K562 (cell line): ENCODE results near the gene USH2A. TPM values are rescaled to one million over a fixed set of nuclear protein-coding genes. Genes with fewer than 3 reads are reported as not detected.

ENCODE experiments used
- ATF3 ChIP-seq, 2 experiments: fragments of 450-650 bp in 1 of 2; sonication (generic) in 1 of 2; formaldehyde crosslinking in 1 of 2; IDR thresholded peaks in 1 of 2; conservative IDR thresholded peaks in 1 of 2; 2 replicates each; pipeline versions ENCODE4 v1.6.1 to v1.8.1; 2016 to 2023; ENCODE audit warnings: mild to moderate bottlenecking in 2 of 2, moderate library complexity in 2 of 2, inconsistent platforms in 1 of 2, missing genetic modification reagents in 1 of 2
- ZNF75A ChIP-seq: fragments of 450-650 bp; formaldehyde crosslinking; IDR thresholded peaks from 2 replicates; pipeline ENCODE4 v1.4.0; 2020; ENCODE audit warnings: mild to moderate bottlenecking
- polyA plus RNA-seq, 8 experiments: library from polyadenylated mRNA; depleted of rRNA in 4 of 8; stranded (reverse) in 5 of 8; unstranded in 3 of 8; fragments of >200 nt; fragmentation: Nextera tagmentation in 2 of 8; fragmentation: Illumina TruSeq in 1 of 8; extraction: Ambion mirVana in 2 of 8; extraction: Trizol in 1 of 8; gene quantifications; 2 replicates each; pipeline versions ENCODE4 v1.2.1 to v1.2.3, GENCODE V29; 2011 to 2014; ENCODE audit warnings: inconsistent platforms in 1 of 8, missing spikeins in 1 of 8
- total RNA-seq, 7 experiments: library from RNA; depleted of rRNA in 6 of 7; stranded (reverse); fragments of >200 nt in 6 of 7; fragmentation: Illumina TruSeq in 2 of 7; extraction: Trizol in 2 of 7; gene quantifications; 2 replicates each; pipeline versions ENCODE4 v1.2.1 to v1.2.3, GENCODE V29; 2011 to 2021; ENCODE audit warnings: low replicate concordance in 1 of 7
- TF ChIP-seq, protein P1 (sequence below): sonication (generic); formaldehyde crosslinking; IDR thresholded peaks from 2 replicates; pipeline ENCODE4 v1.8.1; 2023; ENCODE audit warnings: missing genetic modification reagents, mild to moderate bottlenecking, borderline replicate concordance
- TF ChIP-seq, protein P2 (sequence below), 2 experiments: fragments of 450-650 bp in 1 of 2; IDR thresholded peaks; 2 replicates each; pipeline ENCODE4 v1.6.1; 2011 to 2017; ENCODE audit warnings: low read depth in 2 of 2, antibody characterized with exemption in 1 of 2, borderline replicate concordance in 1 of 2, low read length in 1 of 2, mild to moderate bottlenecking in 1 of 2, mixed read lengths in 1 of 2; ENCODE audit not compliant: control insufficient read depth in 1 of 2

The USH2A gene
- total and polyA plus RNA-seq, 9 of the 15 experiments (the other 6 are each of a cell fraction or from before 2014, with no cell fraction given) = under 0.01 TPM; not detected in 7

DNA sequence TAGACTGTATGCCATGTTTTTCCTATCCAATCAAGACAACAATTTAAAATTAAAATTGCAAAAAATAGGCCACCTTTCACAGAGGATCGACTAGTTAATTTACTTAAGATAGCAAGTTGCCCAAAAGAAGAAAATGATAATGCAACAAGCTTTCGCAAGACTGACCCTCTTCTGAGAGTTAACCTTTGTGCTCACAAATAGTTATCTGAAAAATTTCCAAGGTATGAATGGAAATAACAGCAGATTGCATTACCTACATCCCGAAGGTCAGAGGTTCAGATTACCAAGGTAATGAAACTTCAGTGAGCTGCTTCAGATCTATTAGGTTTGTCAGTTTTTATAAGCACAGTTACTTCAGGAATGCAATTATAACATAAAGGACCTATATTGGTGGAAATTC is 558.2 kb downstream of the USH2A start (continued):
- TF ChIP-seq, protein P1, sequence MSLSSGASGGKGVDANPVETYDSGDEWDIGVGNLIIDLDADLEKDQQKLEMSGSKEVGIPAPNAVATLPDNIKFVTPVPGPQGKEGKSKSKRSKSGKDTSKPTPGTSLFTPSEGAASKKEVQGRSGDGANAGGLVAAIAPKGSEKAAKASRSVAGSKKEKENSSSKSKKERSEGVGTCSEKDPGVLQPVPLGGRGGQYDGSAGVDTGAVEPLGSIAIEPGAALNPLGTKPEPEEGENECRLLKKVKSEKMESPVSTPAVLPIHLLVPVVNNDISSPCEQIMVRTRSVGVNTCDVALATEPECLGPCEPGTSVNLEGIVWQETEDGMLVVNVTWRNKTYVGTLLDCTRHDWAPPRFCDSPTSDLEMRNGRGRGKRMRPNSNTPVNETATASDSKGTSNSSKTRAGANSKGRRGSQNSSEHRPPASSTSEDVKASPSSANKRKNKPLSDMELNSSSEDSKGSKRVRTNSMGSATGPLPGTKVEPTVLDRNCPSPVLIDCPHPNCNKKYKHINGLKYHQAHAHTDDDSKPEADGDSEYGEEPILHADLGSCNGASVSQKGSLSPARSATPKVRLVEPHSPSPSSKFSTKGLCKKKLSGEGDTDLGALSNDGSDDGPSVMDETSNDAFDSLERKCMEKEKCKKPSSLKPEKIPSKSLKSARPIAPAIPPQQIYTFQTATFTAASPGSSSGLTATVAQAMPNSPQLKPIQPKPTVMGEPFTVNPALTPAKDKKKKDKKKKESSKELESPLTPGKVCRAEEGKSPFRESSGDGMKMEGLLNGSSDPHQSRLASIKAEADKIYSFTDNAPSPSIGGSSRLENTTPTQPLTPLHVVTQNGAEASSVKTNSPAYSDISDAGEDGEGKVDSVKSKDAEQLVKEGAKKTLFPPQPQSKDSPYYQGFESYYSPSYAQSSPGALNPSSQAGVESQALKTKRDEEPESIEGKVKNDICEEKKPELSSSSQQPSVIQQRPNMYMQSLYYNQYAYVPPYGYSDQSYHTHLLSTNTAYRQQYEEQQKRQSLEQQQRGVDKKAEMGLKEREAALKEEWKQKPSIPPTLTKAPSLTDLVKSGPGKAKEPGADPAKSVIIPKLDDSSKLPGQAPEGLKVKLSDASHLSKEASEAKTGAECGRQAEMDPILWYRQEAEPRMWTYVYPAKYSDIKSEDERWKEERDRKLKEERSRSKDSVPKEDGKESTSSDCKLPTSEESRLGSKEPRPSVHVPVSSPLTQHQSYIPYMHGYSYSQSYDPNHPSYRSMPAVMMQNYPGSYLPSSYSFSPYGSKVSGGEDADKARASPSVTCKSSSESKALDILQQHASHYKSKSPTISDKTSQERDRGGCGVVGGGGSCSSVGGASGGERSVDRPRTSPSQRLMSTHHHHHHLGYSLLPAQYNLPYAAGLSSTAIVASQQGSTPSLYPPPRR (CRISPR knock-in tag) = no peak
- TF ChIP-seq ZNF75A (CRISPR knock-in tag) (no peak), ATF3 (IDR thresholded peaks at IDR 0.05) (no peak), ATF3 (CRISPR knock-in tag; conservative IDR thresholded peaks at IDR 0.05) (no peak)
- TF ChIP-seq, protein P2, sequence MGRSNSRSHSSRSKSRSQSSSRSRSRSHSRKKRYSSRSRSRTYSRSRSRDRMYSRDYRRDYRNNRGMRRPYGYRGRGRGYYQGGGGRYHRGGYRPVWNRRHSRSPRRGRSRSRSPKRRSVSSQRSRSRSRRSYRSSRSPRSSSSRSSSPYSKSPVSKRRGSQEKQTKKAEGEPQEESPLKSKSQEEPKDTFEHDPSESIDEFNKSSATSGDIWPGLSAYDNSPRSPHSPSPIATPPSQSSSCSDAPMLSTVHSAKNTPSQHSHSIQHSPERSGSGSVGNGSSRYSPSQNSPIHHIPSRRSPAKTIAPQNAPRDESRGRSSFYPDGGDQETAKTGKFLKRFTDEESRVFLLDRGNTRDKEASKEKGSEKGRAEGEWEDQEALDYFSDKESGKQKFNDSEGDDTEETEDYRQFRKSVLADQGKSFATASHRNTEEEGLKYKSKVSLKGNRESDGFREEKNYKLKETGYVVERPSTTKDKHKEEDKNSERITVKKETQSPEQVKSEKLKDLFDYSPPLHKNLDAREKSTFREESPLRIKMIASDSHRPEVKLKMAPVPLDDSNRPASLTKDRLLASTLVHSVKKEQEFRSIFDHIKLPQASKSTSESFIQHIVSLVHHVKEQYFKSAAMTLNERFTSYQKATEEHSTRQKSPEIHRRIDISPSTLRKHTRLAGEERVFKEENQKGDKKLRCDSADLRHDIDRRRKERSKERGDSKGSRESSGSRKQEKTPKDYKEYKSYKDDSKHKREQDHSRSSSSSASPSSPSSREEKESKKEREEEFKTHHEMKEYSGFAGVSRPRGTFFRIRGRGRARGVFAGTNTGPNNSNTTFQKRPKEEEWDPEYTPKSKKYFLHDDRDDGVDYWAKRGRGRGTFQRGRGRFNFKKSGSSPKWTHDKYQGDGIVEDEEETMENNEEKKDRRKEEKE (IDR thresholded peaks at IDR 0.05; ENCODE audit: borderline replicate concordance in 1 of 2, control insufficient read depth in 1 of 2, low read depth in 2 of 2, low read length in 1 of 2) = no peak
